CD4-positive, alpha-beta memory T cell (primary cell): ENCODE data around the gene KRTAP12-3. TPM values are rescaled to one million over a fixed set of nuclear protein-coding genes. Genes with fewer than 3 reads are reported as not detected.
"Not testable (repeated sequence)": the region's sequence is repeated elsewhere in the genome, so short reads cannot be mapped to it uniquely, and the experiment has no call there.

Experiments used
- CTCF ChIA-PET: fragments of 350-600 bp; sonication (Branson Sonifier 250); formaldehyde crosslinking; loops from one replicate; lab custom pipeline; 2021; ENCODE audit warnings: inconsistent platforms; ENCODE audit not compliant: partially characterized antibody; lab: Charles Lee
- POLR2A ChIA-PET: fragments of 350-600 bp; sonication (Branson Sonifier 250); formaldehyde crosslinking; loops from one replicate; lab custom pipeline; 2021; ENCODE audit not compliant: partially characterized antibody; lab: Charles Lee
- DNase-seq, 5 donors: peaks; one replicate each; pipeline versions ENCODE4 v3.0.0 to v3.0.0-alpha.2; 2020 to 2022; ENCODE audit warnings: mixed read lengths in 1 of 5
- H3K27ac ChIP-seq: one replicate; pipeline ENCODE4 v1.7.0; 2013; ENCODE audit warnings: low read depth, low read length
- H3K27me3 ChIP-seq: 2 replicates; pipeline ENCODE4 v1.7.0; 2013; ENCODE audit warnings: mild to moderate bottlenecking, low read length, moderate library complexity; ENCODE audit not compliant: insufficient read depth
- H3K36me3 ChIP-seq: 2 replicates; pipeline ENCODE4 v1.7.0; 2013; ENCODE audit warnings: mild to moderate bottlenecking, low read length, moderate library complexity; ENCODE audit not compliant: insufficient read depth
- H3K4me1 ChIP-seq: 2 replicates; pipeline ENCODE4 v1.7.0; 2013; ENCODE audit warnings: mild to moderate bottlenecking, low read length, moderate library complexity; ENCODE audit not compliant: insufficient read depth
- H3K4me3 ChIP-seq, 2 donors: one replicate each; pipeline ENCODE4 v1.7.0; 2013; ENCODE audit warnings: low read length in 2 of 2, mild to moderate bottlenecking in 1 of 2
- H3K9me3 ChIP-seq, 2 donors: one replicate each; pipeline ENCODE4 v1.7.0; 2013; ENCODE audit warnings: low read length in 2 of 2, control low read depth in 1 of 2; ENCODE audit not compliant: control insufficient read depth in 1 of 2
- H3K27ac Mint-ChIP-seq, 7 donors: one replicate each; pipeline ENCODE4 v1.8.0; 2020 to 2021; ENCODE audit warnings: mixed read lengths in 7 of 7, mild to moderate bottlenecking in 6 of 7, inconsistent platforms in 3 of 7, moderate library complexity in 3 of 7
- H3K27me3 Mint-ChIP-seq, 2 donors: one replicate each; pipeline ENCODE4 v1.8.0; 2020 to 2021; ENCODE audit warnings: mixed read lengths in 2 of 2
- H3K36me3 Mint-ChIP-seq, 2 donors: one replicate each; pipeline ENCODE4 v1.8.0; 2020 to 2021; ENCODE audit warnings: mixed read lengths in 2 of 2, inconsistent platforms in 1 of 2, mild to moderate bottlenecking in 1 of 2
- H3K4me1 Mint-ChIP-seq, 4 donors: one replicate each; pipeline ENCODE4 v1.8.0; 2020 to 2021; ENCODE audit warnings: mixed read lengths in 4 of 4, mild to moderate bottlenecking in 1 of 4
- H3K4me3 Mint-ChIP-seq, 8 donors: one replicate each; pipeline ENCODE4 v1.8.0; 2020 to 2021; ENCODE audit warnings: mixed read lengths in 8 of 8, mild to moderate bottlenecking in 7 of 8, moderate library complexity in 6 of 8, inconsistent platforms in 3 of 8
- H3K9me3 Mint-ChIP-seq, 8 donors: one replicate each; pipeline ENCODE4 v1.8.0; 2020 to 2021; ENCODE audit warnings: mixed read lengths in 8 of 8, mild to moderate bottlenecking in 5 of 8, inconsistent platforms in 3 of 8, moderate library complexity in 1 of 8
- intact Hi-C: fragments of 100-400 bp; cut with micrococcal nuclease; formaldehyde crosslinking; loops from one replicate; pipeline ENCODE4 v1.15.1; 2023
- polyA plus RNA-seq, 2 donors: library from polyadenylated mRNA; unstranded; fragments of 300-500 nt; fragmentation: Illumina TruSeq; gene quantifications; one replicate each; pipeline ENCODE4 v1.2.3, GENCODE V29; 2021
- total RNA-seq, 2 experiments: library from RNA; stranded (reverse); gene quantifications; one replicate each; pipeline ENCODE4 v1.2.3, GENCODE V29; 2021

The KRTAP12-3 gene
- total and polyA plus RNA-seq, 4 experiments from 2014 or later: 1.2 TPM; not detected in 3

- peaks cover 2 to 7% of the 10 kb centered on the region in 2 donors for H3K36me3 Mint-ChIP-seq
- ChIA-PET CTCF (interaction anchor here (1.6 kb wide), 1 partner anchor 186 kb away, joined by 5 read pairs; no protein-coding TSS in a partner anchor), POLR2A (interaction anchor here (1.2 kb wide), 1 partner anchor 78 kb away, joined by 3 read pairs; no protein-coding TSS in a partner anchor)
- Histone ChIP-seq H3K4me1 (no peaks in the 10 kb centered on the region), H3K36me3 (no peaks in the 10 kb centered on the region), H3K9me3 (no peaks in the 10 kb centered on the region), H3K27ac (no peak overlapping the region), H3K4me3 (no peak overlapping the region), H3K27me3 (peaks cover 10% of the 10 kb centered on the region)
- no peak overlapping the region for H3K27ac Mint-ChIP-seq
- H3K27me3 Mint-ChIP-seq: peaks cover 30 to 38% of the 10 kb centered on the region in 2 donors
- intact Hi-C loops: no loop called here
- H3K9me3 Mint-ChIP-seq: peaks cover 2 to 19% (median 10%) of the 10 kb centered on the region in 8 donors
- DNase-seq: no peak
- H3K4me1 Mint-ChIP-seq: peaks cover 7 to 23% (median 14%) of the 10 kb centered on the region in 4 donors
- H3K4me3 Mint-ChIP-seq: no peak overlapping the region
Observed at GRCh38 chr21:44696572-44696971, 38.8 kb downstream of the KRTAP12-3 start.

GRCh38 chr21:44697172-44697810 is 39.6 kb downstream of the KRTAP12-3 start, which contains the start of gene KRTAP10-12:
Gene KRTAP10-12 (plus strand): TSS chr21:44697172. CDS start chr21:44697202, 30 bp downstream.
- H3K4me3 ChIP-seq, intact Hi-C loops, DNase-seq, H3K4me1 ChIP-seq, H3K9me3 ChIP-seq, H3K36me3 ChIP-seq, H3K36me3 Mint-ChIP-seq, H3K27ac ChIP-seq, H3K4me3 Mint-ChIP-seq: not testable (repeated sequence)
- Mint-ChIP-seq H3K4me1 (peaks cover 4 to 18% (median 12%) of the 10 kb centered on the region in 4 donors), H3K9me3 (peaks cover 2 to 14% (median 8%) of the 10 kb centered on the region in 8 donors), H3K27ac (peak within 1 kb of the TSS in 1 of 7 donors; percentile 15), H3K27me3 (peaks cover 36 to 42% of the 10 kb centered on the region in 2 donors)
- CTCF ChIA-PET: interaction anchor here (1.6 kb wide), 1 partner anchor 187 kb away, joined by 5 read pairs; no protein-coding TSS in a partner anchor
- POLR2A ChIA-PET: interaction anchor here (1.6 kb wide), 1 partner anchor 78 kb away, joined by 4 read pairs; no protein-coding TSS in a partner anchor
- peaks cover 10% of the 10 kb centered on the region for H3K27me3 ChIP-seq

- DNase-seq: no peak
- POLR2A ChIA-PET: interaction anchor here (1.6 kb wide), 1 partner anchor 79 kb away, joined by 4 read pairs; no protein-coding TSS in a partner anchor
- Histone ChIP-seq H3K27ac (no peak overlapping the region), H3K4me3 (no peak overlapping the region), H3K27me3 (peaks cover 13% of the 10 kb centered on the region), H3K4me1 (no peaks in the 10 kb centered on the region), H3K36me3 (no peaks in the 10 kb centered on the region), H3K9me3 (no peaks in the 10 kb centered on the region)
- CTCF ChIA-PET: no interaction called here
- peaks cover 4 to 18% (median 12%) of the 10 kb centered on the region in 4 donors for H3K4me1 Mint-ChIP-seq
- H3K27me3 Mint-ChIP-seq: peaks cover 43 to 48% of the 10 kb centered on the region in 2 donors
- H3K4me3 Mint-ChIP-seq: no peak overlapping the region
- intact Hi-C loops: no loop called here
- no peak overlapping the region for H3K27ac Mint-ChIP-seq
- no peaks in the 10 kb centered on the region for H3K36me3 Mint-ChIP-seq
- peaks cover 0 to 6% (median 2%) of the 10 kb centered on the region in 8 donors for H3K9me3 Mint-ChIP-seq
Observed at GRCh38 chr21:44697811-44698734, 40.3 kb downstream of the KRTAP12-3 start.

GRCh38 chr21:44699502-44700001 is 41.8 kb downstream of the KRTAP12-3 start:
- H3K4me1 ChIP-seq: no peaks in the 10 kb centered on the region
- no peaks in the 10 kb centered on the region for H3K9me3 ChIP-seq
- Mint-ChIP-seq H3K27ac (no peak overlapping the region), H3K27me3 (peaks cover 50 to 54% of the 10 kb centered on the region in 2 donors), H3K9me3 (peaks cover 0 to 5% (median 3%) of the 10 kb centered on the region in 8 donors), H3K36me3 (no peaks in the 10 kb centered on the region), H3K4me3 (no peak overlapping the region), H3K4me1 (peaks cover 1 to 16% (median 9%) of the 10 kb centered on the region in 4 donors)
- intact Hi-C loops: no loop called here
- peaks cover 27% of the 10 kb centered on the region for H3K27me3 ChIP-seq
- H3K4me3 ChIP-seq: no peak overlapping the region
- DNase-seq: no peak
- no peaks in the 10 kb centered on the region for H3K36me3 ChIP-seq
- POLR2A ChIA-PET: no interaction called here
- CTCF ChIA-PET: no interaction called here
- H3K27ac ChIP-seq: no peak overlapping the region

GRCh38 chr21:44700101-44701022 is 42.6 kb downstream of the KRTAP12-3 start:
- intact Hi-C loops: no loop called here
- no peak overlapping the region for H3K4me3 Mint-ChIP-seq
- H3K4me1 ChIP-seq: no peaks in the 10 kb centered on the region
- H3K27ac ChIP-seq: no peak overlapping the region
- H3K27me3 Mint-ChIP-seq: peaks cover 57 to 61% of the 10 kb centered on the region in 2 donors
- H3K4me1 Mint-ChIP-seq: peaks cover 1 to 16% (median 3%) of the 10 kb centered on the region in 4 donors
- no peaks in the 10 kb centered on the region for H3K36me3 Mint-ChIP-seq
- H3K36me3 ChIP-seq: no peaks in the 10 kb centered on the region
- peaks cover 30% of the 10 kb centered on the region for H3K27me3 ChIP-seq
- no peak overlapping the region for H3K4me3 ChIP-seq
- peaks cover 0 to 12% (median 11%) of the 10 kb centered on the region in 8 donors for H3K9me3 Mint-ChIP-seq
- no peak for DNase-seq
- H3K27ac Mint-ChIP-seq: no peak overlapping the region
- POLR2A ChIA-PET: no interaction called here
- no peaks in the 10 kb centered on the region for H3K9me3 ChIP-seq
- CTCF ChIA-PET: interaction anchor here (1.1 kb wide), 1 partner anchor 42 kb away, joined by 3 read pairs; no protein-coding TSS in a partner anchor

- Mint-ChIP-seq H3K4me3 (no peak overlapping the region), H3K9me3 (peaks cover 0 to 17% (median 16%) of the 10 kb centered on the region in 8 donors), H3K27me3 (peaks cover 60 to 64% of the 10 kb centered on the region in 2 donors), H3K4me1 (peaks cover 1 to 16% (median 3%) of the 10 kb centered on the region in 4 donors), H3K27ac (no peak overlapping the region), H3K36me3 (no peaks in the 10 kb centered on the region)
- ChIA-PET POLR2A (no interaction called here), CTCF (interaction anchor here (1.1 kb wide), 1 partner anchor 41 kb away, joined by 3 read pairs; no protein-coding TSS in a partner anchor)
- Histone ChIP-seq H3K27ac (no peak overlapping the region), H3K4me1 (no peaks in the 10 kb centered on the region), H3K27me3 (peaks cover 30% of the 10 kb centered on the region), H3K9me3 (no peaks in the 10 kb centered on the region), H3K4me3 (no peak overlapping the region), H3K36me3 (no peaks in the 10 kb centered on the region)
- intact Hi-C loops: no loop called here
- no peak for DNase-seq
Observed at GRCh38 chr21:44701023-44701400, 43.3 kb downstream of the KRTAP12-3 start.
